HepG2 (cell line): ENCODE data around the gene APBB3. TPM values are rescaled to one million over a fixed set of nuclear protein-coding genes. Genes with fewer than 3 reads are reported as not detected.

Experiments used
- AGO2 ChIP-seq: fragments of 200-400 bp; formaldehyde crosslinking; optimal IDR thresholded peaks from 2 replicates; pipeline ENCODE3; 2017; ENCODE audit warnings: mild to moderate bottlenecking, low read depth, low read length, moderate library complexity
- CHD4 ChIP-seq: fragments of 200-600 bp; sonication (generic); IDR thresholded peaks from 2 replicates; pipeline ENCODE4 v1.7.0; 2017; ENCODE audit warnings: mild to moderate bottlenecking, low read length, borderline replicate concordance
- ELF3 ChIP-seq: IDR thresholded peaks from 2 replicates; pipeline ENCODE4 v1.6.1; 2016; ENCODE audit warnings: missing genetic modification reagents, missing compliant biosample characterization
- KDM4B ChIP-seq: sonication (generic); formaldehyde crosslinking; IDR thresholded peaks from 2 replicates; pipeline ENCODE4 v1.4.0; 2020; ENCODE audit warnings: missing genetic modification reagents
- MAF1 ChIP-seq: sonication (generic); formaldehyde crosslinking; IDR thresholded peaks from 2 replicates; pipeline ENCODE4 v1.5.0; 2020; ENCODE audit warnings: missing genetic modification reagents, borderline replicate concordance
- MIXL1 ChIP-seq: IDR thresholded peaks from 2 replicates; pipeline ENCODE4 v1.6.1; 2016
- MXI1 ChIP-seq: IDR thresholded peaks from 3 replicates; pipeline ENCODE4 v1.6.1; 2012; ENCODE audit warnings: low read depth, low read length, inconsistent platforms, borderline replicate concordance
- NAIF1 ChIP-seq: sonication (generic); formaldehyde crosslinking; IDR thresholded peaks from 2 replicates; pipeline ENCODE4 v1.5.0; 2020; ENCODE audit warnings: mild to moderate bottlenecking, missing genetic modification reagents, borderline replicate concordance
- RBFOX2 ChIP-seq: fragments of 200-400 bp; formaldehyde crosslinking; IDR thresholded peaks from 2 replicates; pipeline ENCODE4 v1.6.1; 2017; ENCODE audit warnings: low read depth, mild to moderate bottlenecking, low read length
- RCOR2 ChIP-seq: IDR thresholded peaks from 2 replicates; pipeline ENCODE4 v1.6.1; 2016; ENCODE audit warnings: missing biosample characterization, missing genetic modification reagents
- SNAPC2 ChIP-seq: sonication (generic); formaldehyde crosslinking; IDR thresholded peaks from 2 replicates; pipeline ENCODE4 v1.8.1; 2022; ENCODE audit warnings: mild to moderate bottlenecking, missing genetic modification reagents
- TCF12 ChIP-seq, 2 experiments: fragments of 450-650 bp in 1 of 2; sonication (generic) in 1 of 2; formaldehyde crosslinking in 1 of 2; IDR thresholded peaks; 2 replicates each; pipeline versions ENCODE4 v1.6.1 to v1.8.0; 2017 to 2022; ENCODE audit warnings: antibody characterized with exemption in 1 of 2, mild to moderate bottlenecking in 1 of 2, missing genetic modification reagents in 1 of 2, moderate library complexity in 1 of 2
- TOE1 ChIP-seq: sonication (generic); formaldehyde crosslinking; IDR thresholded peaks from 2 replicates; pipeline ENCODE4 v1.4.0; 2020; ENCODE audit warnings: mild to moderate bottlenecking, missing genetic modification reagents
- ZMYM3 ChIP-seq: sonication (generic); formaldehyde crosslinking; IDR thresholded peaks from 2 replicates; pipeline ENCODE4 v1.5.1; 2020; ENCODE audit warnings: mild to moderate bottlenecking, missing genetic modification reagents
- ZNF101 ChIP-seq: sonication (generic); formaldehyde crosslinking; IDR thresholded peaks from 2 replicates; pipeline ENCODE4 v1.4.0; 2020; ENCODE audit warnings: mild to moderate bottlenecking, low read depth, missing genetic modification reagents, borderline replicate concordance
- ZNF256 ChIP-seq: sonication (generic); formaldehyde crosslinking; conservative IDR thresholded peaks from 2 replicates; pipeline ENCODE4 v1.4.0; 2020; ENCODE audit warnings: missing genetic modification reagents
- ZNF510 ChIP-seq: sonication (generic); formaldehyde crosslinking; IDR thresholded peaks from 2 replicates; pipeline ENCODE4 v1.4.0; 2020; ENCODE audit warnings: low read depth, mild to moderate bottlenecking, missing genetic modification reagents
- ZNF552 ChIP-seq: sonication (generic); formaldehyde crosslinking; IDR thresholded peaks from 2 replicates; pipeline ENCODE4 v1.9.0; 2022; ENCODE audit warnings: missing genetic modification reagents, mild to moderate bottlenecking, borderline replicate concordance
- ZNF567 ChIP-seq: sonication (generic); formaldehyde crosslinking; IDR thresholded peaks from 2 replicates; pipeline ENCODE4 v1.8.1; 2023; ENCODE audit warnings: mild to moderate bottlenecking, missing genetic modification reagents, borderline replicate concordance
- ZNF776 ChIP-seq: sonication (generic); formaldehyde crosslinking; IDR thresholded peaks from 2 replicates; pipeline ENCODE4 v1.4.0; 2020; ENCODE audit warnings: mild to moderate bottlenecking, missing genetic modification reagents
- polyA plus RNA-seq, 8 experiments: library from polyadenylated mRNA; depleted of rRNA in 3 of 8; stranded (reverse) in 7 of 8; unstranded in 1 of 8; fragments of >200 nt; fragmentation: Illumina TruSeq in 4 of 8; extraction: Trizol in 4 of 8; gene quantifications; 2 replicates each; pipeline versions ENCODE4 v1.2.1 to v1.2.3, GENCODE V29; 2011 to 2016; ENCODE audit warnings: low read depth in 4 of 8, missing spikeins in 1 of 8, mixed read lengths in 1 of 8; ENCODE audit not compliant: insufficient read depth in 1 of 8
- total RNA-seq, 5 experiments: library from RNA; depleted of rRNA; stranded (reverse); fragments of >200 nt; fragmentation: Illumina TruSeq; extraction: Trizol; gene quantifications; 2 replicates each; pipeline ENCODE4 v1.2.3, GENCODE V29; 2016; ENCODE audit warnings: low read depth in 1 of 5
- TF ChIP-seq, protein P1 (sequence below): fragments of 450-650 bp; IDR thresholded peaks from 2 replicates; pipeline ENCODE4 v1.6.1; 2017; ENCODE audit warnings: mild to moderate bottlenecking
- TF ChIP-seq, protein P2 (sequence below): IDR thresholded peaks from 2 replicates; pipeline ENCODE4 v1.6.1; 2012; ENCODE audit warnings: low read length, improper control_type of control experiment

The APBB3 gene
- total and polyA plus RNA-seq, 2 of the 13 experiments (the other 11 are each of a cell fraction or from before 2014, with no cell fraction given), result 0.38 to 0.78 TPM

DNA sequence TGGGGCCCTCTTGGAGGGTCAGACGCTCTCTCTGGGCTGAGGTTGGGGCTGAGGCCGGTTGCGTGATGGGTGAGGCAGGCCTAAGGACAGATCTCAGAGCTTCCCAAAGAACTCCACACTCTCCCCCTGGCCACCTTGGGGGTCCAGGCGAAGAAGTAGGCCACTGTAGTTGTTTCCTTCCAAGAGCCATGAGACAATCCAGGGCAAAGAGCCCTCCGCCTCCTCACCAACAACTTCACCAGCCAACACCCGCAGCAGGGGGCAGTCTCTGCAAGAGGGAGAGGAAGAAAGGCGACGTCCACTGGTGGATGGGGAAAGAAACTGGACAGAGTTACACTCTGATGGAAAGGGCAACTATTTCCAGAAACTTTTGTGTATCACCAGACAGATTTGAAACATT, 10.9 kb upstream of the APBB3 start (continued):
- TF ChIP-seq KDM4B (CRISPR knock-in tag) (0 out of 2 replicates have a peak, but pooled peaks have one; percentile 39), ZMYM3 (0 out of 2 replicates have a peak, but pooled peaks have one; percentile 34), TOE1 (CRISPR knock-in tag) (no peak), ELF3 (CRISPR knock-in tag) (peak; percentile 62), RCOR2 (CRISPR knock-in tag) (no peak), SNAPC2 (CRISPR knock-in tag) (0 out of 2 replicates have a peak, but pooled peaks have one; percentile 33), ZNF776 (CRISPR knock-in tag) (no peak), ZNF567 (CRISPR knock-in tag) (no peak), MIXL1 (CRISPR knock-in tag) (0 out of 2 replicates have a peak, but pooled peaks have one; percentile 51), CHD4 (no peak; the same call in 1 of the 2 replicates), ZNF256 (CRISPR knock-in tag) (no peak), NAIF1 (CRISPR knock-in tag) (no peak), ZNF101 (CRISPR knock-in tag) (no peak), RBFOX2 (no peak), ZNF510 (CRISPR knock-in tag) (no peak), AGO2 (no peak), ZNF552 (CRISPR knock-in tag) (no peak), TCF12 (IDR thresholded peaks at IDR 0.05) (no peak), TCF12 (CRISPR knock-in tag; IDR thresholded peaks at IDR 0.05) (no peak), MAF1 (CRISPR knock-in tag) (no peak), MXI1 (no peak)
- TF ChIP-seq, protein P1, sequence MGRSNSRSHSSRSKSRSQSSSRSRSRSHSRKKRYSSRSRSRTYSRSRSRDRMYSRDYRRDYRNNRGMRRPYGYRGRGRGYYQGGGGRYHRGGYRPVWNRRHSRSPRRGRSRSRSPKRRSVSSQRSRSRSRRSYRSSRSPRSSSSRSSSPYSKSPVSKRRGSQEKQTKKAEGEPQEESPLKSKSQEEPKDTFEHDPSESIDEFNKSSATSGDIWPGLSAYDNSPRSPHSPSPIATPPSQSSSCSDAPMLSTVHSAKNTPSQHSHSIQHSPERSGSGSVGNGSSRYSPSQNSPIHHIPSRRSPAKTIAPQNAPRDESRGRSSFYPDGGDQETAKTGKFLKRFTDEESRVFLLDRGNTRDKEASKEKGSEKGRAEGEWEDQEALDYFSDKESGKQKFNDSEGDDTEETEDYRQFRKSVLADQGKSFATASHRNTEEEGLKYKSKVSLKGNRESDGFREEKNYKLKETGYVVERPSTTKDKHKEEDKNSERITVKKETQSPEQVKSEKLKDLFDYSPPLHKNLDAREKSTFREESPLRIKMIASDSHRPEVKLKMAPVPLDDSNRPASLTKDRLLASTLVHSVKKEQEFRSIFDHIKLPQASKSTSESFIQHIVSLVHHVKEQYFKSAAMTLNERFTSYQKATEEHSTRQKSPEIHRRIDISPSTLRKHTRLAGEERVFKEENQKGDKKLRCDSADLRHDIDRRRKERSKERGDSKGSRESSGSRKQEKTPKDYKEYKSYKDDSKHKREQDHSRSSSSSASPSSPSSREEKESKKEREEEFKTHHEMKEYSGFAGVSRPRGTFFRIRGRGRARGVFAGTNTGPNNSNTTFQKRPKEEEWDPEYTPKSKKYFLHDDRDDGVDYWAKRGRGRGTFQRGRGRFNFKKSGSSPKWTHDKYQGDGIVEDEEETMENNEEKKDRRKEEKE, result no peak
- TF ChIP-seq, protein P2, sequence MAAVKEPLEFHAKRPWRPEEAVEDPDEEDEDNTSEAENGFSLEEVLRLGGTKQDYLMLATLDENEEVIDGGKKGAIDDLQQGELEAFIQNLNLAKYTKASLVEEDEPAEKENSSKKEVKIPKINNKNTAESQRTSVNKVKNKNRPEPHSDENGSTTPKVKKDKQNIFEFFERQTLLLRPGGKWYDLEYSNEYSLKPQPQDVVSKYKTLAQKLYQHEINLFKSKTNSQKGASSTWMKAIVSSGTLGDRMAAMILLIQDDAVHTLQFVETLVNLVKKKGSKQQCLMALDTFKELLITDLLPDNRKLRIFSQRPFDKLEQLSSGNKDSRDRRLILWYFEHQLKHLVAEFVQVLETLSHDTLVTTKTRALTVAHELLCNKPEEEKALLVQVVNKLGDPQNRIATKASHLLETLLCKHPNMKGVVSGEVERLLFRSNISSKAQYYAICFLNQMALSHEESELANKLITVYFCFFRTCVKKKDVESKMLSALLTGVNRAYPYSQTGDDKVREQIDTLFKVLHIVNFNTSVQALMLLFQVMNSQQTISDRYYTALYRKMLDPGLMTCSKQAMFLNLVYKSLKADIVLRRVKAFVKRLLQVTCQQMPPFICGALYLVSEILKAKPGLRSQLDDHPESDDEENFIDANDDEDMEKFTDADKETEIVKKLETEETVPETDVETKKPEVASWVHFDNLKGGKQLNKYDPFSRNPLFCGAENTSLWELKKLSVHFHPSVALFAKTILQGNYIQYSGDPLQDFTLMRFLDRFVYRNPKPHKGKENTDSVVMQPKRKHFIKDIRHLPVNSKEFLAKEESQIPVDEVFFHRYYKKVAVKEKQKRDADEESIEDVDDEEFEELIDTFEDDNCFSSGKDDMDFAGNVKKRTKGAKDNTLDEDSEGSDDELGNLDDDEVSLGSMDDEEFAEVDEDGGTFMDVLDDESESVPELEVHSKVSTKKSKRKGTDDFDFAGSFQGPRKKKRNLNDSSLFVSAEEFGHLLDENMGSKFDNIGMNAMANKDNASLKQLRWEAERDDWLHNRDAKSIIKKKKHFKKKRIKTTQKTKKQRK, result no peak
